NCI-H2107 treated with DMSO at 0.1 percent for 48 hours (cell line): Measurements from ENCODE around the gene C3orf52.

Source experiments
- DNase-seq: peaks from one replicate; lab custom pipeline; 2025; ENCODE audit not compliant: unreplicated experiment; lab: John Stamatoyannopoulos, UW

The C3orf52 gene

DNA sequence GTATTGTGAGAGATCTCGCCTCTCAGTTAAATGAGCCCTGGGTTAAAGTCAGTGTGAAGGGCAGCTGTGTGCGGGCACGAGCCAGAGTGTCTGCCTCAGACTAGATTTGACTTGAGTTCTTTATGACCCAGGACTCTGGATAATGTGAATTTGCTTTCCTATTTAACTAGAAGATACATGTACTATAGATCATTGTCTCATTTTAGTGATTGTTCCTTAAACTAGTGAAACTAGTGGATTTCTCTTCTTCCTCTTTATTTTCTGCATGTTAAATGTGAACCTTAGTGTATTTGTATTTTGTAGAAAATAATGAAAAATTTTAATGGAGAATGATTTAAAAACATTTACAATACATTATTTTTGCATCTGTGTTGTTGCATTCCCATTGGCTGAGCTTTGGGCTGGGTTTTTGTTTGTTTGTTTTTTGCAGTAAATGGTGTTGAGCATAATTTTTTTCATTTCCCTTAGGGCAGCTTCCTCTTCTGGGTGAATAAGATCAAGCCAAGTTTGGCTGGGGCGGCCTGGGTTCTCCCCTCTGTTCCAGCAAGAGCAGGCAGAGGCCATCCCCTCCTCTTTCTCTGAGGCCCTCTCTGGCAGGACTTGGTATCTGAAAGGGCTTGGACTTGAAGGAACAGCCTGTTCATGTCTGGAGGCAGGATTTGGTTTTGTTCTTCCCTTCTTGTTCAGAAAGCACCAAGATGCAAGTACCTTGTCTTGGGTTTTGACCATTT is 31.8 kb downstream of the C3orf52 start:
- no peak for DNase-seq

GRCh38 chr3:112119962-112120836 is 34.0 kb downstream of the C3orf52 start:
- DNase-seq: no peak

DNA sequence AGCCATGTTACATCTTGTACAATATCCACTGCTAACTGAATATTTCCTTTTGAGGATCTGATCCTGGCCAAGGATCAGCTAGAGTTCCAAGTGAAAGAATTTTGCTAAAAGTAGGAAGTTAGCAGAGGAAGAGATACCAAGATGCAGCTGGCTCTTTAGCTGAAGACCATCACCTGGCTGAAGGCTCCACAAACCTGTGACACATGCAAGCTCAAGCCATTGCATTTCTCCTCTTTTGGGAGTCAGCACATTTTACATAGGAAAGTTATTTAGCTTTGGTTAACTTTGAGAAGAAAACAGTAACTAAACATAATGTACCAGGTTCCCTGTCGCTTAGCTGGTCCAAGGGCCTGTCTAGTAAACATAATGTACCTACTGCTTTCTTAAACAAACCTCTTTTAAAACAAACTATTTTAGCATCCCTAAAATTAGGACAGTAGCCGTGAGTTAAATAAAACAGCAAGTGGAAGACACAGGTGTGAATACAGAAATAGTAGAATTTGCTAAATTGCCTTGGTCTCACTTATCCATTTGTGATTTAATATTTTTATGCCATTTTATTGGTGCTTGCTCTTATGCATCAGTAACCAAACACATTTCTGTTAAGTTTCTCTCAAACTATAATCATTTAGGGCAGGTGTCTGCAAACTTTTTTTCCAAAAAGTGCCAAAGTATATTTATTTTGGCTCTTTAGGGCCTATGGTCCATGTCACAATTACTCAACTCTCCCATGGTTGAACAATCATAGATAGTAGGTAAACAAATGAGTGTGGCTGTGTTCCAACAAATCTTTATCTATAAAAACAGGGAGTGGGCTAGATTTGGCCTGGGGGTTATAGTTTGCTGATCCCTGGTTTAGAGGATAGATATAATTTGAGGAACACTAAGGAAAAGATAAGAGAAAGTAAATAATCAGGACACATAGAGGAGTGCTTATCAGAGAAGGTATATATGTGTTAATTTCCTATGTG is 35.7 kb downstream of the C3orf52 start:
- no peak for DNase-seq

DNA sequence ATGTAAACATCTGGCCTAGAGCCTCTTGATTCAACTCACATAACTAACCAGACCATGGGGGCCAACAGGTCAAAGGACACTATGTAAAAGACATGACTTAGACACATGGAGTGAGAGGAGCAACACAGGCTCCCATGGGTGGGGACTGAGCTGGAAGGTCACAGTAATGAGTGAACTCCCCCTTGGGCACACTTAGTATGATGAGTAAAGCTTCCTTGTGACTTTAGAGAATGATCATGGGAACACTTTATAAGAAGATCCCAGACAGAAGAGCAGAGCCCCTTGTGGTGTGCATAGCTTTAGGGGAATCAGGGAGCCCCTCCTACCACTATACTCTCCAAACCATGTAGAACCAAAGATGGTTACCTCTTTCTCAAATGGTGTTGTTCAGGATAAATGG is 36.7 kb downstream of the C3orf52 start:
- no peak for DNase-seq

- no peak for DNase-seq
These were observed 37.4 kb downstream of the C3orf52 start for GRCh38 chr3:112123548-112123947.

- no peak for DNase-seq
These were observed 38.9 kb downstream of the C3orf52 start for GRCh38 chr3:112124907-112125607.

DNA sequence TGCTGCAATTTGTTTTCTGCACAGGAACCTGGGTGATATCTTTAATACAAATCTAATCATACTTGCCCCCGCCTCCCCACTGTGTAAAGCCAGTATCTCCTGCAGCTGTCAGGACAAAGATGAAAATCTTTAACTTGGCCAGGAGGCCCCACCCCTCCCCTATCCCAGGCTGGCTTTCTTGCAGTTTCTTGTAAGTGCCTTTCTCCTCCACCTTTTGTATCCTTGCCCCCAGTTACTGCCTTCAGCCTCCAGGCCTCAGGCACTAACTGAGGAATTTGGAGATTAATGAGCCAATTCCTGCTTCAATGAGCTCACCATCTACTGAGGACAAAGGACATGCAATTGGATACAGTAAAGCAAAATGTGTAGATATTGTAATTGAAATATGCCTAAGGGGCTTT is 40.3 kb downstream of the C3orf52 start:
- no peak for DNase-seq

- no peak for DNase-seq
These were observed 41.6 kb downstream of the C3orf52 start for GRCh38 chr3:112127522-112128494.

DNA sequence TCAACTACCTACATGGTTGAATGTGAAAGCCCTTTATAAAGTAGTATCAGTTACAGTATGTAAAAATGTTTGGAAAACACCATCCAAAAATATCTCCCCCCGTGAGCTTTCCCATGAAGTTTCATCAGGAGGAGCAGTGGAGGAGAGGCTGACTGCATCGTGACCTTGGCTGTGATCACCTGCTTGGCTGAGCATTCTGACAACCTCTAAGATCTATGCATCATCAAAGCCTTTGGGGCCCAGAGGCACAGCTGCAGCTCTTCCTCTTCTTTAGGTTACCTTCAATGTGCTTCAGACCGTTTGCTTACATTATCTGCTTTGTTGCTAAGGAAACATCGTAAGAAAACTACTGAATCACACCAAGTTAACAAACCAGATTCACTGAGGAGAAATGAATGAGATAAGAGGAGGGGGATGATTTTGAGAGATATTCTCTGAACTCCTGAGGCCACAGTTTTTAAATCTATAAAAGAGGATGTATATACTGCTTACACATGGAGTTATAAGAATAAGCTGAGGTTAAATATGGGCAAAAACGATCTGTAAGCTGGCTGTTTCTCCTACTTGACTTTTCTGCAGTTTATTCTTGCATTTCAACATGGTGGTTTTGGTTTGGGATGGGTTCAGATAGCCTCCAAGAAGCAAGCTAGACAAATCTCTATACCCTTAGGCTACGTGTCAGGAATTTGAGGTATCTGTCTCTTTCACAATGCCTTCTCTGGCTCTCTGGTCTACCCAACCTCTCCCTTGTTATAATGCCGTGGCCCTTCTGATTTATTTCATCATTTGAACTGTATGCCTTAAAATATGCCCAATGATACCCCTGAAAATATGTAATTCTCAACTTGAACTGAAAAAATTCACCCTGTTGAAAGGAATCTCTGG is 42.9 kb downstream of the C3orf52 start:
- DNase-seq: no peak

GRCh38 chr3:112129925-112130637 is 43.9 kb downstream of the C3orf52 start:
- DNase-seq: no peak

DNA sequence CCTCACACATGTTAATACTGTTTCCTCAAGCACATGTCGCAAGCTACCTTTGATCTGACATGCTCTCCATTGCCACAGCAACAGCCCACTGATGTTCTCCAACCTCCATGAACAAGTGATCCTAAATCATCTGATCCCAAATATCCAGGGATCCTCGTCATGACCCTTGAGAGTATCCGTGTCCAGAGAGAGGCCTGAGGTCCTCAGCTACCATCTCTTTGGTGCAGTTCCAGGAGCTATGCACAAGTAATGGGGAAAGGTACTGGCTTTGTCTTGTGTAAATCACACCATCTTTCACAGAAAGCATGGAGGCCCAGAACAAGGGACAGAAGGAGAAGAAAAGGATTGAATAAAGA is 44.4 kb downstream of the C3orf52 start:
- DNase-seq: no peak

- DNase-seq: no peak
These were observed 44.9 kb downstream of the C3orf52 start for GRCh38 chr3:112131111-112131510.

- DNase-seq: no peak
These were observed 45.9 kb downstream of the C3orf52 start for GRCh38 chr3:112132088-112132487.

GRCh38 chr3:112132554-112132953 is 46.4 kb downstream of the C3orf52 start:
- no peak for DNase-seq

GRCh38 chr3:112132975-112133448 is 46.8 kb downstream of the C3orf52 start, which contains the start of gene GCSAM:
Gene GCSAM, minus strand, starts transcription at chr3:112133248. Its CDS starts 128 bp downstream, at chr3:112133120.
- no peak for DNase-seq

DNA sequence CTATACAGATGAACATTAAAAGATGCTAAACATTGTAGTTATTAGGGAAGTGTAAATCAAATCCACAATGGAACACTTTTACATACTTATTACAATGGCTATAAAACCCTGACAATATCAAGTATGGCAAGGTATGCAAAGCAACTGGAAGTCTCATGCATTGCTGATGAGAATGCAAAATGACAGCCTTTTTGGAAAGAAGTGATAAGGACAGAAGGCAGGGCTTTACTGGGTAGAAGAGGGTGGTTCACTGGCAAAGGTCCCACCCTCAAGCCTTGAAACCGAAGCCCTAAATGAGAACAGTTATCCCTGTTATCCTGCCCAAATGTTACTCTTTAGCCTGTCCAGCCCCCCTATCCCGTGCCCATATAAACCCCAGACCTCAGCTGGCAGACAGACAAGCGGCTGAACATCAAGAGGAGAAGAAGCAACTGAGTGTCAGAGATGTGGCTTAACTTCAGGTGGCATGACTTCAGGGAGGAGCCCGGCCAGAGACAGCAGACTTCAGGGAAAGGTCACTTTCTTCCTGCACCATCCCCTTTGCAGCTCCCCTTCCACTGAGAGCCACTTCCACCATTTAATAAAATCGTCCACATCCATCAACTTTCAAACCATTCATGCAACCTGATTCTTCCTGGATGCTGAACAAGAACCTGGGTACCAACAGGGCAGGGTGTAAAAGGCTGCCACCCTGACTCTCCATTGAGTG is 47.6 kb downstream of the C3orf52 start:
- DNase-seq: no peak
